Measurements from ENCODE around the gene ERAL1. TPM values are rescaled to one million over a fixed set of nuclear protein-coding genes. Genes with fewer than 3 reads are reported as not detected.

ERAL1 gene
- total and polyA plus RNA-seq, 2 donors (not counting 1 experiment from before 2014, with no cell fraction given): 25.4 to 39.0 TPM

- Histone ChIP-seq H3K27ac (ENCODE audit: insufficient read depth, low read length) (no peak overlapping the region), H3K4me1 (ENCODE audit: control insufficient read depth, extremely low read depth, insufficient read depth, low read length) (peaks cover 12% of the 10 kb centered on the region), H2AFZ (ENCODE audit: low read length) (no peak overlapping the region), H4K20me1 (ENCODE audit: control insufficient read depth, extremely low read depth, insufficient read depth, low read length) (no peaks in the 10 kb centered on the region), H3K9me3 (ENCODE audit: control insufficient read depth, insufficient read depth, low read depth, low read length) (no peaks in the 10 kb centered on the region), H3K36me3 (ENCODE audit: control insufficient read depth, insufficient read depth, low read length) (peaks cover 3% of the 10 kb centered on the region), H3K4me2 (ENCODE audit: extremely low read depth, insufficient read depth, low read length) (peak overlapping the region; percentile 85), H3K79me2 (ENCODE audit: control insufficient read depth, insufficient read depth, low read length) (peaks cover 9% of the 10 kb centered on the region), H3K4me3 (replicated peaks in 1 of 4; ENCODE audit: control extremely low read depth in 1 of 4, insufficient read depth in 1 of 4, low read depth in 3 of 4, low read length in 4 of 4) (peak overlapping the region in 3 of 4 experiments; percentile 59 to 97 (median 85)), H3K9ac (ENCODE audit: insufficient read depth, low read length) (peak overlapping the region; percentile 14), H3K27me3 (ENCODE audit: control insufficient read depth, insufficient read depth, low read length) (no peaks in the 10 kb centered on the region)
- TF ChIP-seq EZH2 (IDR thresholded peaks at IDR 0.05; ENCODE audit: low read length, missing control alignments): no peak
- TF ChIP-seq CTCF (conservative IDR thresholded peaks at IDR 0.05 in 1 of 2, IDR thresholded peaks at IDR 0.05 in 1 of 2; ENCODE audit: low read depth in 1 of 2, low read length in 2 of 2): no peak
- DNase-seq (ENCODE audit: low read depth in 2 of 2): no peak
These were observed 41.1 kb downstream of the ERAL1 start for GRCh38 chr17:28895794-28896447.

- no peaks in the 10 kb centered on the region for H3K27me3 ChIP-seq (ENCODE audit: control insufficient read depth, insufficient read depth, low read length)
- H2AFZ ChIP-seq (ENCODE audit: low read length): no peak overlapping the region
- TF ChIP-seq CTCF (conservative IDR thresholded peaks at IDR 0.05 in 1 of 2, IDR thresholded peaks at IDR 0.05 in 1 of 2; ENCODE audit: low read depth in 1 of 2, low read length in 2 of 2): no peak
- no peak for TF ChIP-seq EZH2 (IDR thresholded peaks at IDR 0.05; ENCODE audit: low read length, missing control alignments)
- peak overlapping the region; percentile 59 to 97 (median 79) for H3K4me3 ChIP-seq (replicated peaks in 1 of 4; ENCODE audit: control extremely low read depth in 1 of 4, insufficient read depth in 1 of 4, low read depth in 3 of 4, low read length in 4 of 4)
- peaks cover 9% of the 10 kb centered on the region for H3K79me2 ChIP-seq (ENCODE audit: control insufficient read depth, insufficient read depth, low read length)
- peaks cover 12% of the 10 kb centered on the region for H3K4me1 ChIP-seq (ENCODE audit: control insufficient read depth, extremely low read depth, insufficient read depth, low read length)
- no peaks in the 10 kb centered on the region for H3K9me3 ChIP-seq (ENCODE audit: control insufficient read depth, insufficient read depth, low read depth, low read length)
- no peak overlapping the region for H3K9ac ChIP-seq (ENCODE audit: insufficient read depth, low read length)
- no peak overlapping the region for H3K27ac ChIP-seq (ENCODE audit: insufficient read depth, low read length)
- DNase-seq (ENCODE audit: low read depth in 2 of 2): peak in 1 of 2 donors; percentile 3
- peak overlapping the region; percentile 85 for H3K4me2 ChIP-seq (ENCODE audit: extremely low read depth, insufficient read depth, low read length)
- peaks cover 3% of the 10 kb centered on the region for H3K36me3 ChIP-seq (ENCODE audit: control insufficient read depth, insufficient read depth, low read length)
- no peaks in the 10 kb centered on the region for H4K20me1 ChIP-seq (ENCODE audit: control insufficient read depth, extremely low read depth, insufficient read depth, low read length)
These were observed 41.7 kb downstream of the ERAL1 start for GRCh38 chr17:28896491-28896883.

- peaks cover 12% of the 10 kb centered on the region for H3K4me1 ChIP-seq (ENCODE audit: control insufficient read depth, extremely low read depth, insufficient read depth, low read length)
- peak within 1 kb of the TSS; percentile 90 for H3K4me2 ChIP-seq (ENCODE audit: extremely low read depth, insufficient read depth, low read length)
- peaks cover 3% of the 10 kb centered on the region for H3K36me3 ChIP-seq (ENCODE audit: control insufficient read depth, insufficient read depth, low read length)
- H3K27ac ChIP-seq (ENCODE audit: insufficient read depth, low read length): peak within 1 kb of the TSS; percentile 56
- no peaks in the 10 kb centered on the region for H4K20me1 ChIP-seq (ENCODE audit: control insufficient read depth, extremely low read depth, insufficient read depth, low read length)
- H3K9me3 ChIP-seq (ENCODE audit: control insufficient read depth, insufficient read depth, low read depth, low read length): no peaks in the 10 kb centered on the region
- H3K79me2 ChIP-seq (ENCODE audit: control insufficient read depth, insufficient read depth, low read length): peaks cover 9% of the 10 kb centered on the region
- no peaks in the 10 kb centered on the region for H3K27me3 ChIP-seq (ENCODE audit: control insufficient read depth, insufficient read depth, low read length)
- H3K4me3 ChIP-seq (replicated peaks in 1 of 4; ENCODE audit: control extremely low read depth in 1 of 4, insufficient read depth in 1 of 4, low read depth in 3 of 4, low read length in 4 of 4): peak within 1 kb of the TSS; percentile 59 to 97 (median 79)
- TF ChIP-seq CTCF (conservative IDR thresholded peaks at IDR 0.05 in 1 of 2, IDR thresholded peaks at IDR 0.05 in 1 of 2; ENCODE audit: low read depth in 1 of 2, low read length in 2 of 2): peak; percentile 29 to 33
- TF ChIP-seq EZH2 (IDR thresholded peaks at IDR 0.05; ENCODE audit: low read length, missing control alignments): no peak
- peak within 1 kb of the TSS; percentile 73 for H3K9ac ChIP-seq (ENCODE audit: insufficient read depth, low read length)
- H2AFZ ChIP-seq (ENCODE audit: low read length): peak within 1 kb of the TSS; percentile 88
- DNase-seq (ENCODE audit: low read depth in 2 of 2): peak; percentile 31 to 52
These were observed 42.3 kb downstream of the ERAL1 start, which contains the start of gene FLOT2 for GRCh38 chr17:28896884-28897768. Gene FLOT2 (minus strand): TSS chr17:28897733. CDS start chr17:28897574, 159 bp downstream.

All from fibroblast of lung (primary cell).